OCI-LY1 (cell line): ENCODE data around the gene RIOK3.

Experiments
- H2AFZ ChIP-seq: fragments of 200-600 bp; sonication (generic), shearing (Covaris generic); 2 replicates; pipeline ENCODE4 v1.6.0; 2014; ENCODE audit warnings: antibody characterized with exemption, mild to moderate bottlenecking, low read length
- H3F3A ChIP-seq: fragments of 200-600 bp; sonication (generic), shearing (Covaris generic); 2 replicates; pipeline ENCODE4 v1.6.0; 2014; ENCODE audit warnings: mild to moderate bottlenecking, antibody characterized with exemption, low read length, moderate library complexity; ENCODE audit not compliant: insufficient read depth
- H3K27ac ChIP-seq: fragments of 200-600 bp; sonication (generic); 2 replicates; pipeline ENCODE4 v1.5.1; 2014; ENCODE audit warnings: low read length, mixed run types, mild to moderate bottlenecking, low read depth; ENCODE audit not compliant: poor library complexity, severe bottlenecking
- H3K27me3 ChIP-seq: fragments of 200-600 bp; sonication (generic); 2 replicates; pipeline ENCODE4 v1.6.0; 2014; ENCODE audit warnings: antibody characterized with exemption, mild to moderate bottlenecking, low read length, moderate library complexity; ENCODE audit not compliant: insufficient read depth
- H3K36me3 ChIP-seq: fragments of 200-600 bp; sonication (generic); 2 replicates; pipeline ENCODE4 v1.6.1; 2014; ENCODE audit warnings: mild to moderate bottlenecking, antibody characterized with exemption, low read length, moderate library complexity, mixed read lengths; ENCODE audit not compliant: insufficient read depth
- H3K4me1 ChIP-seq: fragments of 200-600 bp; sonication (generic); 2 replicates; pipeline ENCODE4 v1.5.1; 2014; ENCODE audit warnings: mild to moderate bottlenecking, low read length, moderate library complexity; ENCODE audit not compliant: insufficient read depth, severe bottlenecking
- H3K4me2 ChIP-seq: fragments of 200-600 bp; sonication (generic), shearing (Covaris generic); 2 replicates; pipeline ENCODE4 v1.6.1; 2014; ENCODE audit warnings: low read length
- H3K4me3 ChIP-seq: fragments of 200-600 bp; sonication (generic); 2 replicates; pipeline ENCODE4 v1.5.1; 2014; ENCODE audit warnings: low read length, low read depth, mild to moderate bottlenecking, mixed read lengths; ENCODE audit not compliant: poor library complexity, severe bottlenecking
- H3K79me2 ChIP-seq: fragments of 200-600 bp; shearing (Covaris generic); 2 replicates; pipeline ENCODE4 v1.6.1; 2016; ENCODE audit warnings: mixed run types, low read length, mixed read lengths; ENCODE audit not compliant: insufficient read depth
- H3K9ac ChIP-seq: fragments of 200-600 bp; sonication (generic), shearing (Covaris generic); 2 replicates; pipeline ENCODE4 v1.6.1; 2014; ENCODE audit warnings: mild to moderate bottlenecking, low read length, mixed read lengths
- H3K9me2 ChIP-seq: fragments of 200-600 bp; sonication (generic), shearing (Covaris generic); 2 replicates; pipeline ENCODE4 v1.6.1; 2014; ENCODE audit warnings: low read depth, mild to moderate bottlenecking, low read length, mixed read lengths
- H3K9me3 ChIP-seq: fragments of 200-600 bp; shearing (Covaris generic); 2 replicates; pipeline ENCODE4 v1.6.1; 2014; ENCODE audit warnings: low read length, mixed read lengths
- H4K20me1 ChIP-seq: fragments of 200-600 bp; sonication (generic), shearing (Covaris generic); 2 replicates; pipeline ENCODE4 v1.6.0; 2016; ENCODE audit warnings: mild to moderate bottlenecking, low read length; ENCODE audit not compliant: insufficient read depth
- CTCF ChIP-seq: fragments of 200-600 bp; sonication (generic), shearing (Covaris generic); IDR thresholded peaks from 2 replicates; pipeline ENCODE4 v1.5.1; 2017; ENCODE audit warnings: mild to moderate bottlenecking, antibody characterized with exemption, low read length, moderate library complexity, mixed read lengths
- EZH2 ChIP-seq: fragments of 200-600 bp; sonication (generic), shearing (Covaris generic); IDR thresholded peaks from 2 replicates; pipeline ENCODE4 v1.8.0; 2017; ENCODE audit warnings: borderline replicate concordance, mixed run types, mild to moderate bottlenecking, antibody characterized with exemption, low read length, moderate library complexity, mixed read lengths

Gene RIOK3

GRCh38 chr18:23452728-23453679 is at the start of gene RIOK3:
Gene RIOK3, plus strand, starts transcription at chr18:23453287. Its CDS starts 153 bp downstream, at chr18:23453440.
- no peaks in the 10 kb centered on the region for H3F3A ChIP-seq
- H3K4me2 ChIP-seq: peak within 1 kb of the TSS; percentile 77
- H3K9me3 ChIP-seq: 0 out of 2 replicates have a peak, but pooled peaks cover 3% of the 10 kb centered on the region
- H3K9me2 ChIP-seq: no peaks in the 10 kb centered on the region
- TF ChIP-seq EZH2: no peak
- TF ChIP-seq CTCF: no peak
- H3K4me1 ChIP-seq: peaks cover 45% of the 10 kb centered on the region
- peak within 1 kb of the TSS; percentile 84 for H2AFZ ChIP-seq
- H3K36me3 ChIP-seq: 0 out of 2 replicates have a peak, but pooled peaks cover 7% of the 10 kb centered on the region
- peaks cover 42% of the 10 kb centered on the region for H3K79me2 ChIP-seq
- H3K4me3 ChIP-seq: peak within 1 kb of the TSS; percentile 80
- peak within 1 kb of the TSS; percentile 79 for H3K9ac ChIP-seq
- H3K27ac ChIP-seq: peak within 1 kb of the TSS; percentile 40
- no peaks in the 10 kb centered on the region; the same call in 1 of the 2 replicates for H4K20me1 ChIP-seq
- H3K27me3 ChIP-seq: no peaks in the 10 kb centered on the region

GRCh38 chr18:23403310-23403709 is 49.8 kb upstream of the RIOK3 start:
- Histone ChIP-seq H3K4me1 (no peaks in the 10 kb centered on the region), H3K27ac (no peak overlapping the region), H3K36me3 (peaks cover 22% of the 10 kb centered on the region; the same call in 1 of the 2 replicates), H3K4me3 (no peak overlapping the region), H3K9me2 (no peaks in the 10 kb centered on the region), H2AFZ (no peak overlapping the region), H3K79me2 (no peaks in the 10 kb centered on the region), H3K9ac (no peak overlapping the region), H3K4me2 (no peak overlapping the region), H3K27me3 (no peaks in the 10 kb centered on the region), H3F3A (no peaks in the 10 kb centered on the region), H3K9me3 (no peaks in the 10 kb centered on the region), H4K20me1 (no peaks in the 10 kb centered on the region)
- TF ChIP-seq CTCF (no peak), EZH2 (no peak)

GRCh38 chr18:23405636-23406035 is 47.5 kb upstream of the RIOK3 start:
- TF ChIP-seq CTCF (no peak), EZH2 (no peak)
- Histone ChIP-seq H3K27ac (no peak overlapping the region), H3K79me2 (no peaks in the 10 kb centered on the region), H3K36me3 (peaks cover 22% of the 10 kb centered on the region; the same call in 1 of the 2 replicates), H2AFZ (no peak overlapping the region), H3K4me3 (no peak overlapping the region), H3K9ac (no peak overlapping the region), H3K4me1 (no peaks in the 10 kb centered on the region), H3K4me2 (no peak overlapping the region), H3K9me2 (no peaks in the 10 kb centered on the region), H4K20me1 (no peaks in the 10 kb centered on the region), H3K27me3 (no peaks in the 10 kb centered on the region), H3F3A (no peaks in the 10 kb centered on the region), H3K9me3 (no peaks in the 10 kb centered on the region)
